COLO668 (cell line): Measurements from ENCODE around the gene TSPAN10.
"Not testable (repeated sequence)": the region's sequence is repeated elsewhere in the genome, so short reads cannot be mapped to it uniquely, and the experiment has no call there.

Experiments used
- DNase-seq: peaks from one replicate; lab custom pipeline; 2025; ENCODE audit not compliant: unreplicated experiment; lab: John Stamatoyannopoulos, UW

The TSPAN10 gene

DNA sequence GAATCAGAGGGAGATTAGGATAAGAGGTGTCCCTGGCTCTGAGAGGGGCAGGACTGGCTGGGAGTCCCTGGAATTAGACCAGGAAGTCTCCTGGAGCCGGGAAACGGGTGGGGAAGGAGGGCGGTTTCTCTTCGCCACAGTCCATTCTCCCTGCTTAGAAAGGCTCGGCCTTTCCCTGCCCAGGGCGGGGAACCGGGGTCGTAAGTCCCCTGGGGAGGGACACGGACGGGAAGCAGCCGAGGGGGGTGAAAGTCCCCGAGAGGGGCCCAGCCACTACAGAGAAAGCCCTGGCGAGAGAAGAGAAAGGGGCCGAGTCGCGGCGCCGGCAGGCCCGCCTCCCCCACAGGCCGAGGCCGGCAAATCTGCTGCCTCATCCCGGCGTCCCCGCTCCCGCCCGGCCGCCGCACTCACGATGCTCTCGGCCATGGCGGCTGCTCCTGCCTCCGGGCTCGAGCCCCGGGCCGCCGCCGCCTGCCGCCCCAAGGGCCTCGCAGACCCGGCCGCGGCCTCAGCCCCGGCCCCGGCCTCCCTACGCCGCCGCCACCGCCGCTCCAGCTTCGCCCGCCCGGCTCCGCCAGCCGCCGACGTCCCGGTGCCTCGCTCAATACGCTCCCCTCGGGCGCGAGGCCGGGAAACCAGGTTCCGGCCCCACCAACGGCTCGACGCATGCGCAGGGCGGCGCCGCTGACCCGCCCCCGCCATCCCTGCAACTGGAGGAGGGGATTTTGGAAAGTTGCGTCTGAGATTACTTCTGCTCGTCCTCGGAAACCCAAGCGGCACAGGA is at the start of gene TSPAN10, which contains the start of gene NPLOC4:
Gene TSPAN10 (plus strand): TSS at position 692 of the 784 bp plus-strand sequence. CDS start 5,217 bp downstream, outside the sequence.
Gene NPLOC4 (minus strand): TSS at position 608 of the 784 bp plus-strand sequence. CDS start 182 bp downstream, at position 426.
- peak; percentile 80 for DNase-seq

- no peak for DNase-seq
Measured at GRCh38 chr17:81589612-81590011, 47.4 kb upstream of the TSPAN10 start.

GRCh38 chr17:81590121-81590520 is 46.9 kb upstream of the TSPAN10 start:
- DNase-seq, result no peak

DNA sequence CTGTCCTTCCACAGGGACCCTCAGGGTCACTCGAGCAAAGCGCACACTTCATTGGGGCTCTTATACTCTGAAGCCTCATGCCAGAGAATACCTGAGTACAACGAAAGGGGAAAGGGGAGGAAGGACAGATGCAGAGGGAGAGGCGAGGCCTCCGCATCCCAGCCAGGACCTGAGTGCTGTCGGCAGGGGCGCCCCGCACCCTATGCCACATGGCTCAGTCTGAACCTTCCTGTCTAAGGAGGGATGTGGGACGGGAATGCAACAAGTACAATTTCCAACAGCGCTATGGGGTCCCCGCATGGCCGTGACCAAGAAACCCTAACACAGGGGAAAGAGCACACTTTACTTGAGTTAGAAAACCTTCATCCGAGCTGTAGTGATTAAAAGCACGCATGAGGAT is 45.0 kb upstream of the TSPAN10 start:
- no peak for DNase-seq

- DNase-seq, result no peak
Measured at GRCh38 chr17:81593105-81593871, 43.7 kb upstream of the TSPAN10 start.

- no peak for DNase-seq
Measured at GRCh38 chr17:81599719-81600486, 37.1 kb upstream of the TSPAN10 start.

DNA sequence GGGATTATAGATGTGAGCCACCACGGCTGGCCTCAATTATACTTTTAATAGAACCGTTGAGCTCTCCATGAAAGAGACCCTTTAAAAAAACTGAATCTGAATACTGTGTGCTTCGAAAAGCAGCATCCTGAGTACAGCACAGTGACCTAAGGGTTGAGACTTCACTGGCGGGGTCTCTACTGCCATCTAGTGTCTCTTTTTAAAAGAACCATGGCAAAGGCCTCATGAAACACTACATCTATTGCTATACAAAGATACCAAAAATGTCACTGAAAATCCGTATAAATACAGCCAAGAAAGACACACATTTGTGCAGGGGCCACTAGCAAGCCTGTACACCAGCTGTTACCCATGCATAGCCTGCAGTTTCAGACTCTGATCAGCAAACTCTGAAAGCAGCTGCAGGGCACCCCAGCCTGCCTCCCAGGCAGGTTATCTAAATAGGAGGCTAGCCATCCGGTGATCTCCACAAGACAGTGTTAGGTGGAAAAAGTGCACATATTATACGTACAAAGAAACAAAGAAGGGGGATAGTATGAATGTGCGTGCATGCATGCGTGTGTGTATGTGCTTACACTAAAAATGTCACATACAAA is 35.4 kb upstream of the TSPAN10 start:
- peak; percentile 33 for DNase-seq

DNA sequence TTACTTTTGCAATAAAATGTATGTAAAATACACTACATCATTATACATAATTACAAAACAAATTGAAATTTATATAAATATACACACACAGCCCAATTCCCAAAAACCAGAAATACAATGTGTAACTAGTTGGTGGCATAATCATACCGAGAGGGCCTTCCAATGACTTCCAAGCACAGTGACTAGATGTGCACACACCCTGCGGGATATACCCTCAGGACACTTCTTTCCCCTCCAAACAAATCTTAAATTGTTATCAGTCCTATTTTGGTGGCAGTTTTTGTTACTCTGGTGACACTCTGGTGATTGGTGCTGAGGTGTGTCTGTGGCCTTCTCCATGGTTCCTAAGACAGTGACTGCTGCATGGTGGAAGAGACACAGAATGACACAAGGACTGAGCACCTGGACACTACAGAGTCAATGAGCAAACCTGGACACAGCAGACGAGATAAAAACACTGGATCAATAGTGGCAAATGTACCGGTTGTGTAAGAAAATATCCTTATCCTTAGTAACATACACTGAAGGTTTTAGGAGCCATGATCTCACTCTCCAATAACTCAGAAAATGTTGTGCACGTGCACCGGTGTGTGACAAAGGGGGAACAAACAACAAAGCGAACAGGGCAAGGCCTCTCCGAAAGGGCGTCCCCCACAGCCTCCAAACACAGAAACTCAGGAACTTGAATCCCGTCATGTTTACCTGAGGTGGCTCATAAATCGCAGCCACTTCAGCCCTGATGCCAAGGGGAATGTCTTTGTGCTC is 33.0 kb upstream of the TSPAN10 start:
- DNase-seq, result no peak

DNA sequence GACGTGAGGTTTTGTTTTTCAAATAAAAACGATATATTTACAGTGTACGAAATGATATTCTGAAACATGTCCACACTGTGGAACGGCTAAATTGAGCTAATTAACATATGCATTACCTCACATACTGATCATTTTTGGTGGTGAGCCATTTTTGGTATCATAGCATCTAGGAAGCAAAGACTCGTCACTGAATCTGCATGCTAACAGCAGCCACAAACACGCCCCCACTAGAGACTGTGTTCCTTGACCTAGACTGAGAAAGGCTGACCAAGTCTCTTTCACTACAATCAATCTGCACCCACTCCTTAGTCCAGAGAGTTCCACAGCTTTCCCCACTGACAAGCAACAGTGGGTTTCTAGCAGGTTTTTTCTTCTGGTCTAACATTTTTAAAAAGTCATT is 29.6 kb upstream of the TSPAN10 start:
- no peak for DNase-seq

DNA sequence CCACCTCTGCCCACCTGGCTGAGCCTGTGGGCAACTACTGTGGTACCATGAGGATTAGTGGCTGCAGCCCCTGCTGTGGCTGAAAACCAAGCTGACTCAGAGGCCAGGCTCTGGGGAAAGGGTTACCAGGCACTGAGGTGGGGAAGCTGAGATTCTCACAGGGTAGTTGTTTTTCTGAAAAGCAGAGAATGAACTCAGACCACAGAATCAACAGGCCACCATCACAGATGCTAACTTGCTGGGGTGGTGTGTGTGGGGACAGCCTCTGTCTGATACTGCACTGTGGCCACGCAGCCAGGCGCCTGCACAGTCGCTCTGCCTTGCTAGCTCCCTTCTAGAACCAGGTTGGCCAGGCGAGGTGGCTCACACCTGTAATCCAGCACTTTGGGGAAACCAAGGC is 28.9 kb upstream of the TSPAN10 start:
- DNase-seq, result no peak

GRCh38 chr17:81608605-81609004 is 28.4 kb upstream of the TSPAN10 start:
- no peak for DNase-seq

- DNase-seq, result no peak
Measured at GRCh38 chr17:81609541-81610311, 27.3 kb upstream of the TSPAN10 start.

DNA sequence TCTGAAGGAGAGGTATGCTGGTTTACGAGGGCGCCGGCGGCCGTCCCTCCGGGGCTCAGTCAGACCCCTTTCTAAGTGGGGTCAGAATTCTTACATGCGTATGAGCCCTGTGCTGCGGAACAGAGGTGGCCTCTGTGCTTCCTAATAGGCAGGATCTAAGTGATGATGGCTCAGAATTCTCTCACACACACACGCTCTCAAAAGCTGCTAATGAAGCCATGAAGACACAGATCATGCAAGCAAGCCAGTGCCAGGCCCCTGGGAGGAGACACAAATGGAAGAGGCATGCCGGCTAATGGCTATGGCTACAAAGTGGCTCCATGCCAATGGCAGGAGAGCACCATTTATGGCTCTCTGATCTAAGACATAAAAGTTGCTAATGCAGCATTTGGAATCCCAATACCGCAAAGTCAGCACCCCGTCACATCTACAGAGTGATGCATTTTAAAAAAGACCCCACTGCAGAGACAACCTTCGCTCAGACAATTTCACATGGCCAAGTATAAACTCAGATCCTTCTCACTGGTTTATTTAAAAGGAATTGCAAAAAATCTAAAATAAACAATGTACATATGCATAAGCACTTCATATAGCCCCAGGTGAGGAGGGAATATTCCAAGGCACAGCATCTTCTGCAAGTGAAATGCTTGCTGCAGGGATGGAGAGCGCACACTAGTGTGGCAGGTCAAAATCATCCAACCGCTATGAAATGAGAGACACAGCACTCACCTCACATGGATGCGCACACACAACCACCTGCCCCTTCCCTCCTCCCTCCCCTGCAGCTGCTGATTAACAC is 24.6 kb upstream of the TSPAN10 start:
- no peak for DNase-seq

GRCh38 chr17:81615401-81615930 is 21.5 kb upstream of the TSPAN10 start:
- DNase-seq, result no peak

DNA sequence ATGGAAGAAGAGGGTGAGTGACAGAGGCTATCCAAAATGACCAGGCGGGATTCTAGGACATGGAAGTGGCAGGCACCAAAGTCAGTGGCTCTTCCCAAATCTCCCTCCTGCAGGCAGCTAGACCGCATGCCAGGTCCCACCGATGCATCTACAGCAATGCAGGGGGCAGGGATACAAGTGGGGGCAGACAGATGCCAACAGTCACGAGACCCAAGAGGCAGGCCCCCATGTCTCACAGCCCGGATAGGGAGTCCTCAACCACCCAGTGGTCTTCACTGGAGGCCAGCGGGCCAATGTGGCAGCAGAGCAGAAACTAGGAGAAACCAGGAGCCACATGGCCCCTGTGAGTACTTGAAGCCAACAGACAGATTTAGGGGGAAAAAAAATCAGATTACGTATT is 20.1 kb upstream of the TSPAN10 start:
- no peak for DNase-seq

- not testable (repeated sequence) for DNase-seq
Measured at GRCh38 chr17:81618307-81618706, 18.7 kb upstream of the TSPAN10 start.

DNA sequence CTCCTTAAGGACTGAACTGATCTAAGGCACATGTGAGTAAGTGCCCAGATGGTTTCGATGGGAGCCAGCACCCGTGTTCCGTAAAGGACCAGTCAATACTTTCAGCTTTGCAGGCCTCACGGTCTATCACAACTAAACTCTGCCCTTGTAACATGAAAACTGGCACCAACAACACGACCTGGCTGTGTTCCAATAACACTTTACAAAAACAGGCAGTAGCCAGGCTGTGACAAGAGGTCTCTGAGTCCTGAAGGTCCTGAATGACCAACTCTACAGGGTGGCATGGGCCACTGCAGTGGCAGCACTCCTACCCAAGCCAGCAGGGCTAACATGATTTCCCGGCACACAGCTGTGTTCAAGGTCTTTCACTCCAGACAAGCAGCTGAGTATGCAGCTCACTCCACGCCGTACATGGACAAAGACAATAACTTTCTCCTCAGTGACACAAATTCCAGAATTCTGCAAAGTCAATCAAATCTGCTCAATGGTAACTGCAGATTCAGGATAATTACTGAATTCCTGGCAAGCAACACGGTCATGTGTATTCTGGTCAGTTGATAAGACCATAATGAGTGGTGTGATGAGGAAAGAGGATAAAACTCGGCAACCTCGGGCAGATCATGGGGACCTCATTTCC is 15.4 kb upstream of the TSPAN10 start:
- DNase-seq, result no peak

- DNase-seq, result no peak
Measured at GRCh38 chr17:81630274-81630673, 6.7 kb upstream of the TSPAN10 start.
